ENCODE results near the gene PLK1. TPM values are rescaled to one million over a fixed set of nuclear protein-coding genes. Genes with fewer than 3 reads are reported as not detected.

The PLK1 gene
- total RNA-seq, 4 donors from 2014 or later, result 0.88 to 2.7 (median 1.6) TPM

GRCh38 chr16:23679274-23679985 is 741 bp downstream of the PLK1 start:
- Histone ChIP-seq H3K27me3 (no peaks in the 10 kb centered on the region), H3K27ac (no peak overlapping the region), H3K9me3 (no peaks in the 10 kb centered on the region), H3K4me1 (peaks cover 4 to 12% of the 10 kb centered on the region in 2 donors), H3K4me3 (replicated peaks in 1 of 3) (peak overlapping the region in 1 of 3 donors; percentile 38), H3K36me3 (peaks cover 0 to 5% of the 10 kb centered on the region in 2 donors)
- intact Hi-C loops (cut with DNase I), result no loop called here
- no peak for TF ChIP-seq POLR2A (IDR thresholded peaks at IDR 0.05)
- WGBS, 2 donors, result 11 to 17% methylated on average over 14 to 24 of the region's 24 CpGs
- DNase-seq, result peak in 1 of 2 donors; percentile 7

DNA sequence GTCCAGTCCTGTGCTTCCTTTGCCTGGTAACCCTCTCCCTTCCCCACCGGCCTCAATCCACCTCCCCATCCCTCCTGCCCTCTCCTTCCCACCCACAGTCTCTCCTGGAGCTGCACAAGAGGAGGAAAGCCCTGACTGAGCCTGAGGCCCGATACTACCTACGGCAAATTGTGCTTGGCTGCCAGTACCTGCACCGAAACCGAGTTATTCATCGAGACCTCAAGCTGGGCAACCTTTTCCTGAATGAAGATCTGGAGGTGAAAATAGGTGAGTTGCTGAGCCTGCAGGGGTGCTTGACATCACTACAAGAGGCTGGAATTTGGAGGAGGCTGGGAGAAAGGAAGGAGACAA is 1.3 kb downstream of the PLK1 start:
- TF ChIP-seq, protein P1, sequence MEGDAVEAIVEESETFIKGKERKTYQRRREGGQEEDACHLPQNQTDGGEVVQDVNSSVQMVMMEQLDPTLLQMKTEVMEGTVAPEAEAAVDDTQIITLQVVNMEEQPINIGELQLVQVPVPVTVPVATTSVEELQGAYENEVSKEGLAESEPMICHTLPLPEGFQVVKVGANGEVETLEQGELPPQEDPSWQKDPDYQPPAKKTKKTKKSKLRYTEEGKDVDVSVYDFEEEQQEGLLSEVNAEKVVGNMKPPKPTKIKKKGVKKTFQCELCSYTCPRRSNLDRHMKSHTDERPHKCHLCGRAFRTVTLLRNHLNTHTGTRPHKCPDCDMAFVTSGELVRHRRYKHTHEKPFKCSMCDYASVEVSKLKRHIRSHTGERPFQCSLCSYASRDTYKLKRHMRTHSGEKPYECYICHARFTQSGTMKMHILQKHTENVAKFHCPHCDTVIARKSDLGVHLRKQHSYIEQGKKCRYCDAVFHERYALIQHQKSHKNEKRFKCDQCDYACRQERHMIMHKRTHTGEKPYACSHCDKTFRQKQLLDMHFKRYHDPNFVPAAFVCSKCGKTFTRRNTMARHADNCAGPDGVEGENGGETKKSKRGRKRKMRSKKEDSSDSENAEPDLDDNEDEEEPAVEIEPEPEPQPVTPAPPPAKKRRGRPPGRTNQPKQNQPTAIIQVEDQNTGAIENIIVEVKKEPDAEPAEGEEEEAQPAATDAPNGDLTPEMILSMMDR (IDR thresholded peaks at IDR 0.05), result no peak
- H3K27ac ChIP-seq, result no peak overlapping the region
- no peaks in the 10 kb centered on the region for H3K27me3 ChIP-seq
- no peaks in the 10 kb centered on the region for H3K9me3 ChIP-seq
- H3K36me3 ChIP-seq, result peaks cover 0 to 7% of the 10 kb centered on the region in 2 donors
- intact Hi-C loops (cut with DNase I), result no loop called here
- DNase-seq, result no peak
- H3K4me3 ChIP-seq (replicated peaks in 1 of 3), result no peak overlapping the region
- WGBS, 2 donors, result 36 to 45% methylated on average over 6 of the region's 6 CpGs
- H3K4me1 ChIP-seq, result peaks cover 4 to 12% of the 10 kb centered on the region in 2 donors

DNA sequence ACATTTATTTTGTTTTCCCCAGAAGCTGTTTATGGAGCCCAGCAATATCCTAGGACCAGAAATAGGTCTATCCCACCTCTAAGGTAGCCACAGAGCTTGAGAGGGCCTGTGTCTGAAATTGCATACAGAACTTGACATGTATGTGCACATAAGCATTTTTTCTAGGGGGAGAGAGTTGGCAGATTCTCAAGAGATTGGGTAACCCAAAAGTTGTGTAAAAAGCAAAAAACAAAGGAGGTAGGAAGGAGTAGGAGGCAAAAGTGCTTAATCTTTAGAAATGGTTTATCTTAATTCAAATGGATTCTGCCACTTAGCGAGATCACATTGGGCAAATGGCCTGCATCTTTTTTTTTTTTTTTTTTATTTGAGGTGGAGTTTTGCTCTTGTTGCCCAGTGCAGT is 3.5 kb downstream of the PLK1 start:
- intact Hi-C loops (cut with DNase I), result no loop called here
- no peaks in the 10 kb centered on the region for H3K9me3 ChIP-seq
- WGBS, 2 donors, result 82 to 97% methylated on average over 1 of the region's 1 CpG
- no peak for DNase-seq
- no peaks in the 10 kb centered on the region for H3K27me3 ChIP-seq
- peaks cover 4 to 12% of the 10 kb centered on the region in 2 donors for H3K4me1 ChIP-seq
- TF ChIP-seq, protein P1 (IDR thresholded peaks at IDR 0.05), result no peak
- no peak for TF ChIP-seq POLR2A (IDR thresholded peaks at IDR 0.05)
- H3K36me3 ChIP-seq, result peaks cover 8 to 9% of the 10 kb centered on the region in 2 donors
- H3K27ac ChIP-seq, result no peak overlapping the region
- no peak overlapping the region for H3K4me3 ChIP-seq (replicated peaks in 1 of 3)

- H3K27ac ChIP-seq, result no peak overlapping the region
- intact Hi-C loops (cut with DNase I), result no loop called here
- peaks cover 20 to 21% of the 10 kb centered on the region in 2 donors for H3K36me3 ChIP-seq
Observed at GRCh38 chr16:23683487-23683886, 4.8 kb downstream of the PLK1 start.

GRCh38 chr16:23687034-23687808 is 8.5 kb downstream of the PLK1 start:
- no peak for DNase-seq
- intact Hi-C loops (cut with DNase I), result no loop called here
- Histone ChIP-seq H3K4me1 (no peaks in the 10 kb centered on the region), H3K27me3 (no peaks in the 10 kb centered on the region), H3K27ac (no peak overlapping the region), H3K36me3 (peaks cover 43 to 46% of the 10 kb centered on the region in 2 donors), H3K9me3 (no peaks in the 10 kb centered on the region), H3K4me3 (replicated peaks in 1 of 3) (no peak overlapping the region)
- WGBS, 2 donors, result 94 to 96% methylated on average over 16 of the region's 16 CpGs
- TF ChIP-seq, protein P1 (IDR thresholded peaks at IDR 0.05), result no peak
- TF ChIP-seq POLR2A (IDR thresholded peaks at IDR 0.05), result no peak

More at GRCh38 chr16:23683487-23683886, 4.8 kb downstream of the PLK1 start:
- Histone ChIP-seq H3K9me3 (no peaks in the 10 kb centered on the region), H3K27me3 (no peaks in the 10 kb centered on the region), H3K4me3 (replicated peaks in 1 of 3) (no peak overlapping the region), H3K4me1 (peaks cover 4 to 8% of the 10 kb centered on the region in 2 donors)
- 85 to 96% methylated on average over 3 of the region's 3 CpGs for WGBS, 2 donors
- DNase-seq, result no peak
- TF ChIP-seq, protein P1 (IDR thresholded peaks at IDR 0.05), result no peak
- TF ChIP-seq POLR2A (IDR thresholded peaks at IDR 0.05), result no peak

Measured in thyroid gland (tissue), 4 donors.